GM12865 (cell line): ENCODE results near the gene PSMC3IP.

ENCODE experiments used
- DNase-seq: peaks from one replicate; pipeline ENCODE4 v3.0.0; 2010; ENCODE audit warnings: low read depth
- H3K4me3 ChIP-seq: 2 replicates; pipeline ENCODE4 v1.5.1; 2011; ENCODE audit warnings: mild to moderate bottlenecking, low read depth, low read length, control low read depth
- TF ChIP-seq, protein P1 (sequence below): IDR thresholded peaks from 2 replicates; pipeline ENCODE4 v1.5.1; 2011; ENCODE audit warnings: low read length, control low read depth, low read depth, inconsistent platforms; ENCODE audit not compliant: insufficient read depth; ENCODE audit errors: missing control alignments

The PSMC3IP gene

DNA sequence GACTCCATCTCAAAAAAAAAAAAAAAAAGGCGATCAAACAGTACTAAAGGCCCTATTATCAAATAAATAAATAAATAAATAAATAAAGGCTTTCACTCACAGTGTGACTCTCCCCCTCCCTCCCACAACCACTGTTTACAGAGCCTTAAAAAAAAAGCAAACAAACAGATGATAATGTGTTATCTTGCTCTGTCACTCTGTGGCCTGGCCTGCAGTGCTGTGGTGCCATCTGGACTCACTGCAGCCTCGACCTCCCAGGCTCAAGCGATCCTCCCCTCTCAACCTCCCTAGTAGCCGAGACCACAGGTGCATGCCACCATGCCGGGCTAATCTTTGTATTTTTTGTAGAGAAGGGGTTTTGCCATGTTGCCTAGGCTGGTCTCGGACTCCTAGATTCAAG, 49.6 kb downstream of the PSMC3IP start:
- no peak for DNase-seq
- H3K4me3 ChIP-seq = no peak overlapping the region
- TF ChIP-seq, protein P1, sequence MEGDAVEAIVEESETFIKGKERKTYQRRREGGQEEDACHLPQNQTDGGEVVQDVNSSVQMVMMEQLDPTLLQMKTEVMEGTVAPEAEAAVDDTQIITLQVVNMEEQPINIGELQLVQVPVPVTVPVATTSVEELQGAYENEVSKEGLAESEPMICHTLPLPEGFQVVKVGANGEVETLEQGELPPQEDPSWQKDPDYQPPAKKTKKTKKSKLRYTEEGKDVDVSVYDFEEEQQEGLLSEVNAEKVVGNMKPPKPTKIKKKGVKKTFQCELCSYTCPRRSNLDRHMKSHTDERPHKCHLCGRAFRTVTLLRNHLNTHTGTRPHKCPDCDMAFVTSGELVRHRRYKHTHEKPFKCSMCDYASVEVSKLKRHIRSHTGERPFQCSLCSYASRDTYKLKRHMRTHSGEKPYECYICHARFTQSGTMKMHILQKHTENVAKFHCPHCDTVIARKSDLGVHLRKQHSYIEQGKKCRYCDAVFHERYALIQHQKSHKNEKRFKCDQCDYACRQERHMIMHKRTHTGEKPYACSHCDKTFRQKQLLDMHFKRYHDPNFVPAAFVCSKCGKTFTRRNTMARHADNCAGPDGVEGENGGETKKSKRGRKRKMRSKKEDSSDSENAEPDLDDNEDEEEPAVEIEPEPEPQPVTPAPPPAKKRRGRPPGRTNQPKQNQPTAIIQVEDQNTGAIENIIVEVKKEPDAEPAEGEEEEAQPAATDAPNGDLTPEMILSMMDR = no peak

DNA sequence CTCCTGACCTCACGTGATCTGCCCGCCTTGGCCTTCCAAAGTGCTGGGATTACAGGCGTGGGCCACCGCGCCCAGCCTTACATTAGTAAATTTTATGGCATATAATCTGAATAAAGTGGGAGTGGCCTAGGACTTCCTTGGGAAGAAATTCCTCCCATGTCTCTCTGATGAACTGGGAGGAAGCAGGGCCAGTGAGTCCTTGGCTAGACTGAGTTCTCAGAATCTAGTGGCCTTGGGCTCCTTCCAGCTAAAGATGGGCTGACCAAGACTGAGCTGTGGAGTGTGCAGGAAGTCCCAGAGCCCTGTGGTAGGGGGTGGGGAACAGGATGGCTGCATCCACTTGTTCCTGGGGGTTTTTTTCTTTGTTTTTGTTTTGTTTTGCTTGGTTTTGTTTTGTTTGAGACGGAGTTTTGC, 51.5 kb downstream of the PSMC3IP start:
- TF ChIP-seq, protein P1 = no peak
- H3K4me3 ChIP-seq = no peak overlapping the region
- no peak for DNase-seq

DNA sequence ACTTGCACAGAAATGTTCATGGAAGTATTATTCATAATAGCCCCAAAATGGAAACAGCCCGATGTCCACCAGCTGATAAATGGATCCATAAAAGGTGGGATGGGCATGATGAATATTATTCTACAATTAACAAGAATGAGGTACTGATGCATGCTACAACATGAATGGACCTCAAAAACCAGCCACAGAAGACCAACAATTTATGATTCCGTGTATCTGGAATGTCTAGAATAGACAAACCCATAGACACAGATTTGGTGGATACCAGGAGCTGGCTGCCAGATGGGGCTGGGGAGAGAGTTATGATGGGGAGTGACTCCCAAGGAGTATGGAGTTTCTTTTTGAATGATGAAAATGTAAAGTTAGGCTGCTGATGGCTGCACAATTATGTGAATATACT, 52.3 kb downstream of the PSMC3IP start:
- H3K4me3 ChIP-seq = no peak overlapping the region
- TF ChIP-seq, protein P1 = no peak
- DNase-seq = no peak

DNA sequence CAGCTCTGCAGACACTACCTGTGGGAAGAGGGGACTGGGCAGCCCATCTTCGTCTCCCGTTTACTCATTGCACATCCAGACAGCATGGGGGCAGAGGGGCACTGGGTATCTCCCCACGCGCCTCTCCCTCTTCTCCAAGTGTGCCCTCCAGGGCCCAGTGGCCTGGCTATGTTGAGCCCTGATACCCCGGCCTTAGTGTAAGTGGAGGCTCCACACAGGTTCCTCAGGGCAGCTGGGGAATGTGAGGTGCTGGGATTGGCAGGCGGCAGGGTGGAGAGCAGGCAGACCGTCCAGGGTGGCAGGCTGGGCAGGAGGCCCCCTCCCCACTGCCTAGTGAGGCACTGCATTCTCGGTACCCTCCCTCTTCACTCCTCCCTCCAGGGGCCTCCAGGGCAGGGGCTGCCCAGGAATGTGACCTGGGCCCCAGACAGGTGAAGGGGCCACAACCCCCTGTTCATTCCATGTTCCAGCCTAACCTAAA, 54.7 kb downstream of the PSMC3IP start:
- no peak for DNase-seq
- TF ChIP-seq, protein P1 = no peak
- no peak overlapping the region for H3K4me3 ChIP-seq
